K562 (cell line): ENCODE data around the gene HARS2. TPM values are rescaled to one million over a fixed set of nuclear protein-coding genes. Genes with fewer than 3 reads are reported as not detected.

ENCODE experiments used
- DIDO1 ChIP-seq: fragments of 450-650 bp; IDR thresholded peaks from 2 replicates; pipeline ENCODE4 v1.6.1; 2016; ENCODE audit warnings: low read depth, missing biosample characterization, missing genetic modification characterization
- EP400 ChIP-seq: fragments of 450-650 bp; IDR thresholded peaks from 2 replicates; pipeline ENCODE4 v1.6.1; 2017; ENCODE audit warnings: antibody characterized with exemption, mild to moderate bottlenecking, moderate library complexity
- FOSL1 ChIP-seq: fragments of 200-800 bp; sonication (Bioruptor generic); conservative IDR thresholded peaks from 2 replicates; pipeline ENCODE4 v1.6.1; 2016; ENCODE audit warnings: missing genetic modification characterization, missing compliant biosample characterization
- HCFC1 ChIP-seq: IDR thresholded peaks from 2 replicates; pipeline ENCODE4 v1.6.1; 2012; ENCODE audit warnings: low read depth, low read length, improper control_type of control experiment
- HDAC1 ChIP-seq, 2 experiments: fragments of 450-650 bp; IDR thresholded peaks; 2 replicates each; pipeline ENCODE4 v1.6.1; 2016 to 2017; ENCODE audit warnings: inconsistent platforms in 1 of 2, mild to moderate bottlenecking in 1 of 2, moderate library complexity in 1 of 2
- HIVEP1 ChIP-seq: fragments of 250-450 bp; sonication (Bioruptor Pico); IDR thresholded peaks from 2 replicates; pipeline ENCODE4 v1.4.0; 2020; ENCODE audit warnings: mild to moderate bottlenecking
- IRF2 ChIP-seq: sonication (generic); formaldehyde crosslinking; IDR thresholded peaks from 2 replicates; pipeline ENCODE4 v1.8.1; 2022; ENCODE audit warnings: mild to moderate bottlenecking, missing genetic modification reagents
- MYC ChIP-seq, 2 experiments: fragments of 250-450 bp in 1 of 2; sonication (Bioruptor Pico) in 1 of 2; IDR thresholded peaks; 2 replicates each; pipeline versions ENCODE4 v1.5.1 to v1.6.1; 2012 to 2021; ENCODE audit warnings: low read depth in 2 of 2, borderline replicate concordance in 1 of 2, improper control_type of control experiment in 1 of 2, low read length in 1 of 2, mild to moderate bottlenecking in 1 of 2, moderate library complexity in 1 of 2
- NFIC ChIP-seq: fragments of 450-650 bp; IDR thresholded peaks from 2 replicates; pipeline ENCODE4 v1.6.1; 2017; ENCODE audit warnings: mild to moderate bottlenecking, inconsistent platforms
- POLR2AphosphoS2 ChIP-seq: IDR thresholded peaks from 2 replicates; pipeline ENCODE4 v1.6.1; 2012; ENCODE audit warnings: low read length, improper control_type of control experiment
- POLR2G ChIP-seq: fragments of 200-400 bp; formaldehyde crosslinking; IDR thresholded peaks from 2 replicates; pipeline ENCODE4 v1.6.1; 2017; ENCODE audit warnings: low read depth, mild to moderate bottlenecking, antibody characterized with exemption, low read length, moderate library complexity
- POU5F1 ChIP-seq: fragments of 150-350 bp; IDR thresholded peaks from 2 replicates; pipeline ENCODE4 v1.6.1; 2014; ENCODE audit warnings: borderline replicate concordance, low read length, low read depth, mild to moderate bottlenecking; ENCODE audit not compliant: partially characterized antibody
- RBFOX2 ChIP-seq: fragments of 200-400 bp; formaldehyde crosslinking; IDR thresholded peaks from 2 replicates; pipeline ENCODE4 v1.6.1; 2017; ENCODE audit warnings: low read depth, mild to moderate bottlenecking, low read length, moderate library complexity
- SP1 ChIP-seq: sonication (generic); formaldehyde crosslinking; IDR thresholded peaks from 2 replicates; pipeline ENCODE4 v1.8.1; 2022; ENCODE audit warnings: mild to moderate bottlenecking, missing genetic modification reagents
- TAF7 ChIP-seq: fragments of 450-650 bp; IDR thresholded peaks from 2 replicates; pipeline ENCODE4 v1.6.1; 2016; ENCODE audit warnings: missing genetic modification characterization, missing compliant biosample characterization
- TEAD4 ChIP-seq, 2 experiments: sonication (generic) in 1 of 2; formaldehyde crosslinking in 1 of 2; IDR thresholded peaks; 2 replicates each; pipeline versions ENCODE4 v1.6.1 to v1.8.0; 2012 to 2022; ENCODE audit warnings: borderline replicate concordance in 1 of 2, inconsistent platforms in 1 of 2, low read length in 1 of 2, mild to moderate bottlenecking in 1 of 2, missing genetic modification reagents in 1 of 2
- ZNF436 ChIP-seq: fragments of 250-450, 450-650 bp; sonication (Bioruptor Pico); formaldehyde crosslinking; IDR thresholded peaks from 2 replicates; pipeline ENCODE4 v1.7.0; 2020; ENCODE audit warnings: mild to moderate bottlenecking
- ZNF766 ChIP-seq: fragments of 200-800 bp; sonication (Bioruptor generic); conservative IDR thresholded peaks from 2 replicates; pipeline ENCODE4 v1.6.1; 2016; ENCODE audit warnings: missing genetic modification characterization, missing compliant biosample characterization
- polyA plus RNA-seq, 8 experiments: library from polyadenylated mRNA; depleted of rRNA in 4 of 8; stranded (reverse) in 5 of 8; unstranded in 3 of 8; fragments of >200 nt; fragmentation: Nextera tagmentation in 2 of 8; fragmentation: Illumina TruSeq in 1 of 8; extraction: Ambion mirVana in 2 of 8; extraction: Trizol in 1 of 8; gene quantifications; 2 replicates each; pipeline versions ENCODE4 v1.2.1 to v1.2.3, GENCODE V29; 2011 to 2014; ENCODE audit warnings: inconsistent platforms in 1 of 8, missing spikeins in 1 of 8
- total RNA-seq, 7 experiments: library from RNA; depleted of rRNA in 6 of 7; stranded (reverse); fragments of >200 nt in 6 of 7; fragmentation: Illumina TruSeq in 2 of 7; extraction: Trizol in 2 of 7; gene quantifications; 2 replicates each; pipeline versions ENCODE4 v1.2.1 to v1.2.3, GENCODE V29; 2011 to 2021; ENCODE audit warnings: low replicate concordance in 1 of 7
- TF ChIP-seq, protein P1 (sequence below): fragments of 450-650 bp; IDR thresholded peaks from 2 replicates; pipeline ENCODE4 v1.6.1; 2016; ENCODE audit warnings: antibody characterized with exemption
- TF ChIP-seq, protein P2 (sequence below): fragments of 250-450 bp; sonication (Bioruptor Pico); IDR thresholded peaks from 2 replicates; pipeline ENCODE4 v1.5.0; 2021; ENCODE audit warnings: mild to moderate bottlenecking, borderline replicate concordance
- TF ChIP-seq, protein P3 (sequence below): fragments of 450-650 bp; formaldehyde crosslinking; IDR thresholded peaks from 2 replicates; pipeline ENCODE4 v1.4.0; 2020; ENCODE audit warnings: mild to moderate bottlenecking, moderate library complexity

Gene HARS2
- total and polyA plus RNA-seq, 9 of the 15 experiments (the other 6 are each of a cell fraction or from before 2014, with no cell fraction given) = 8.5 to 41.6 (median 27.1) TPM

DNA sequence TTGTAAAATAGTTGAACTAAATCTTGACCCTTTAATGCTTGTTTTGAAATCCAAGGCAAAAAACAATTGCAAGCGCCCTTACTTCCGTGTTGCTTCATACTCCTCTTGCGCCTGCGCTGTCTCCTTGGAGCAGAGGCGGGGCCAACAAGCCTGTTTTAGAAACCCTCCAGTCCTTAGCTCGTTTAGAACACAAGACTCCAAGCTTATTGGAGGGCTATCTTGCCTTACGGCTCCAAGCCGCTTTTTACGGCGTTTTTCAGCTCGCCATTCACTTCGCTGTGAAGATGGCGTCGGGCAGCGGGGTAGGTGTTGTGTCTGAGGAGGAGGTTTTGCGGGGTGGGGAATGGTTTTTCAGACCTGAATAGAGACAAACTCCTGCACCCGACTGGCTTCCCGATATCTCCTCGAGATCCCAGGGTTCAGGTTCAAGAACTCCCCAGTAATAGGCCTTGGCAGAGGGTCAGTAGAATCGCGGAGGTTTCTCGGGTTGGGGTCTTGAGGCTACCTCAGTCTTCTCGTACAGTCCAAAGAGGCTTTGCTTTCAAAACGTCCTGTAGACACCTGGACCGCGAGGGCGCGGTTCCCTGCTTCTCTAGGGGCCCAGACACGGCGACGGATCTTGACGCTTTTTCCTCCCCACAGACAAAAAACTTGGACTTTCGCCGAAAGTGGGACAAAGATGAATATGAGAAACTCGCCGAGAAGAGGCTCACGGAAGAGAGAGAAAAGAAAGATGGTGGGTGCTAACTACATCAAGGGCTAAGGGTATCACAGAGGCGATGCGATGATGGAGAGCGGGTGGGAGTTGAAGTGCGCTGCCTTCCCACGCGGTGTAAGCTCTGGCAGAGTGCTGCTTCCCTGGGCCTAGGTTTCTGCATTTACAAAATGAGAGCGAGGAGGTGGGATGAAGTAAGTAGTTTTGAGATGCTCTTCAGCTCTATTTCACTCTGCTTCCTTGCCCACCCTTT, 9.2 kb downstream of the HARS2 start, which contains the start of gene ZMAT2 (continued):
- TF ChIP-seq POLR2G (peak; percentile 63), NFIC (0 out of 2 replicates have a peak, but pooled peaks have one; percentile 20), HDAC1 (IDR thresholded peaks at IDR 0.05) (peak in 1 of 2 experiments; percentile 53; a peak in 1 of 4 replicates), TAF7 (tag) (peak; percentile 96), HCFC1 (peak; percentile 83), DIDO1 (tag) (peak; percentile 84), POLR2AphosphoS2 (peak; percentile 93), EP400 (peak; percentile 48; the same call in 1 of the 2 replicates), ZNF436 (CRISPR knock-in tag) (0 out of 2 replicates have a peak, but pooled peaks have one; percentile 6), FOSL1 (tag) (0 out of 2 replicates have a peak, but pooled peaks have one; percentile 22), ZNF766 (CRISPR knock-in tag) (peak; percentile 60; the same call in 1 of the 2 replicates), POU5F1 (peak; percentile 78), HIVEP1 (CRISPR knock-in tag) (peak; percentile 16; the same call in 1 of the 2 replicates), MYC (IDR thresholded peaks at IDR 0.05; ENCODE audit: low read depth, low read length) (peak; percentile 45; the same call in 1 of the 2 replicates), MYC (CRISPR knock-in tag; IDR thresholded peaks at IDR 0.05; ENCODE audit: borderline replicate concordance, low read depth) (no peak), SP1 (peak; percentile 79), IRF2 (CRISPR knock-in tag) (no peak), TEAD4 (IDR thresholded peaks at IDR 0.05; ENCODE audit: low read length) (0 out of 2 replicates have a peak, but pooled peaks have one; percentile 22), TEAD4 (CRISPR knock-in tag; IDR thresholded peaks at IDR 0.05; ENCODE audit: borderline replicate concordance) (no peak), RBFOX2 (peak; percentile 71)
- TF ChIP-seq, protein P1, sequence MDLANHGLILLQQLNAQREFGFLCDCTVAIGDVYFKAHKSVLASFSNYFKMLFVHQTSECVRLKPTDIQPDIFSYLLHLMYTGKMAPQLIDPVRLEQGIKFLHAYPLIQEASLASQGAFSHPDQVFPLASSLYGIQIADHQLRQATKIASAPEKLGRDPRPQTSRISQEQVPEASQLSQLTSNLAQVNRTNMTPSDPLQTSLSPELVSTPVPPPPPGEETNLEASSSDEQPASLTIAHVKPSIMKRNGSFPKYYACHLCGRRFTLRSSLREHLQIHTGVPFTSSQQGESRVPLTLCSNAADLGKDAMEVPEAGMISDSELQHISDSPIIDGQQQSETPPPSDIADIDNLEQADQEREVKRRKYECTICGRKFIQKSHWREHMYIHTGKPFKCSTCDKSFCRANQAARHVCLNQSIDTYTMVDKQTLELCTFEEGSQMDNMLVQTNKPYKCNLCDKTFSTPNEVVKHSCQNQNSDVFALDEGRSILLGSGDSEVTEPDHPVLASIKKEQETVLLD = peak; percentile 84
- TF ChIP-seq, protein P2, sequence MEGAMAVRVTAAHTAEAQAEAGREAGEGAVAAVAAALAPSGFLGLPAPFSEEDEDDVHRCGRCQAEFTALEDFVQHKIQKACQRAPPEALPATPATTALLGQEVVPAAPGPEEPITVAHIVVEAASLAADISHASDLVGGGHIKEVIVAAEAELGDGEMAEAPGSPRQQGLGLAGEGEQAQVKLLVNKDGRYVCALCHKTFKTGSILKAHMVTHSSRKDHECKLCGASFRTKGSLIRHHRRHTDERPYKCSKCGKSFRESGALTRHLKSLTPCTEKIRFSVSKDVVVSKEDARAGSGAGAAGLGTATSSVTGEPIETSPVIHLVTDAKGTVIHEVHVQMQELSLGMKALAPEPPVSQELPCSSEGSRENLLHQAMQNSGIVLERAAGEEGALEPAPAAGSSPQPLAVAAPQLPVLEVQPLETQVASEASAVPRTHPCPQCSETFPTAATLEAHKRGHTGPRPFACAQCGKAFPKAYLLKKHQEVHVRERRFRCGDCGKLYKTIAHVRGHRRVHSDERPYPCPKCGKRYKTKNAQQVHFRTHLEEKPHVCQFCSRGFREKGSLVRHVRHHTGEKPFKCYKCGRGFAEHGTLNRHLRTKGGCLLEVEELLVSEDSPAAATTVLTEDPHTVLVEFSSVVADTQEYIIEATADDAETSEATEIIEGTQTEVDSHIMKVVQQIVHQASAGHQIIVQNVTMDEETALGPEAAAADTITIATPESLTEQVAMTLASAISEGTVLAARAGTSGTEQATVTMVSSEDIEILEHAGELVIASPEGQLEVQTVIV = peak; percentile 99
- TF ChIP-seq, protein P3, sequence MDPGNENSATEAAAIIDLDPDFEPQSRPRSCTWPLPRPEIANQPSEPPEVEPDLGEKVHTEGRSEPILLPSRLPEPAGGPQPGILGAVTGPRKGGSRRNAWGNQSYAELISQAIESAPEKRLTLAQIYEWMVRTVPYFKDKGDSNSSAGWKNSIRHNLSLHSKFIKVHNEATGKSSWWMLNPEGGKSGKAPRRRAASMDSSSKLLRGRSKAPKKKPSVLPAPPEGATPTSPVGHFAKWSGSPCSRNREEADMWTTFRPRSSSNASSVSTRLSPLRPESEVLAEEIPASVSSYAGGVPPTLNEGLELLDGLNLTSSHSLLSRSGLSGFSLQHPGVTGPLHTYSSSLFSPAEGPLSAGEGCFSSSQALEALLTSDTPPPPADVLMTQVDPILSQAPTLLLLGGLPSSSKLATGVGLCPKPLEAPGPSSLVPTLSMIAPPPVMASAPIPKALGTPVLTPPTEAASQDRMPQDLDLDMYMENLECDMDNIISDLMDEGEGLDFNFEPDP (CRISPR knock-in tag) = no peak
